OCI-LY7 (cell line): ENCODE results near the gene RNF168.
"Not testable (repeated sequence)": the region's sequence is repeated elsewhere in the genome, so short reads cannot be mapped to it uniquely, and the experiment has no call there.

ENCODE experiments used
- EZH2phosphoT487 ChIP-seq: fragments of 200-600 bp; sonication (generic); IDR thresholded peaks from 2 replicates; pipeline ENCODE4 v1.6.1; 2018; ENCODE audit warnings: low read depth, borderline replicate concordance, mild to moderate bottlenecking, mixed run types, antibody characterized with exemption, low read length, moderate library complexity, mixed read lengths
- TF ChIP-seq, protein P1 (sequence below): fragments of 200-600 bp; sonication (generic); conservative IDR thresholded peaks from 2 replicates; pipeline ENCODE4 v1.5.1; 2014; ENCODE audit warnings: mild to moderate bottlenecking, antibody characterized with exemption, low read length, moderate library complexity, mixed read lengths

DNA sequence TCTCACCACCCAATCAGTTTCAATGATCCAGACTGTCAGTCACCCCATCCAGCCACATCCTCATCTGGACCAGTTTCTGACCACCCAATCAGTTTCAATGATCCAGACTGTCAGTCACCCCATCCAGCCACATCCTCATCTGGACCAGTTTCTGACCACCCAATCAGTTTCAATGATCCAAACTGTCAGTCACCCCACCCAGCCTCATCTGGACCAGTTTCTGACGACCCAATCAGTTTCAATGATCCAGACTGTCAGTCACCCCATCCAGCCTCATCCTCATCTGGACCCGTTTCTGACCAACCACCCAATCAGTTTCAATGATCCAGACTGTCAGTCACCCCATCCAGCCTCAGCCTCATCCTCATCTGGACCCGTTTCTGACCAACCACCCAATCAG lies 33.4 kb downstream of the RNF168 start:
- TF ChIP-seq, protein P1, sequence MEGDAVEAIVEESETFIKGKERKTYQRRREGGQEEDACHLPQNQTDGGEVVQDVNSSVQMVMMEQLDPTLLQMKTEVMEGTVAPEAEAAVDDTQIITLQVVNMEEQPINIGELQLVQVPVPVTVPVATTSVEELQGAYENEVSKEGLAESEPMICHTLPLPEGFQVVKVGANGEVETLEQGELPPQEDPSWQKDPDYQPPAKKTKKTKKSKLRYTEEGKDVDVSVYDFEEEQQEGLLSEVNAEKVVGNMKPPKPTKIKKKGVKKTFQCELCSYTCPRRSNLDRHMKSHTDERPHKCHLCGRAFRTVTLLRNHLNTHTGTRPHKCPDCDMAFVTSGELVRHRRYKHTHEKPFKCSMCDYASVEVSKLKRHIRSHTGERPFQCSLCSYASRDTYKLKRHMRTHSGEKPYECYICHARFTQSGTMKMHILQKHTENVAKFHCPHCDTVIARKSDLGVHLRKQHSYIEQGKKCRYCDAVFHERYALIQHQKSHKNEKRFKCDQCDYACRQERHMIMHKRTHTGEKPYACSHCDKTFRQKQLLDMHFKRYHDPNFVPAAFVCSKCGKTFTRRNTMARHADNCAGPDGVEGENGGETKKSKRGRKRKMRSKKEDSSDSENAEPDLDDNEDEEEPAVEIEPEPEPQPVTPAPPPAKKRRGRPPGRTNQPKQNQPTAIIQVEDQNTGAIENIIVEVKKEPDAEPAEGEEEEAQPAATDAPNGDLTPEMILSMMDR: not testable (repeated sequence)
- TF ChIP-seq EZH2phosphoT487: not testable (repeated sequence)
